ENCODE data around the gene TRMT2A. TPM values are rescaled to one million over a fixed set of nuclear protein-coding genes. Genes with fewer than 3 reads are reported as not detected.

TRMT2A gene
- total RNA-seq, 1 donor from 2014 or later: 78.5 TPM

GRCh38 chr22:20138868-20139267, 21.8 kb upstream of the TRMT2A start:
- Mint-ChIP-seq H3K27ac (no peak overlapping the region), H3K4me3 (ENCODE audit: low read depth) (no peak overlapping the region), H3K9me3 (ENCODE audit: low read depth) (no peaks in the 10 kb centered on the region), H3K4me1 (ENCODE audit: low read depth) (no peaks in the 10 kb centered on the region), H3K36me3 (ENCODE audit: insufficient read depth) (no peaks in the 10 kb centered on the region), H3K27me3 (no peaks in the 10 kb centered on the region)
- TF ChIP-seq CTCF (IDR thresholded peaks at IDR 0.05; ENCODE audit: unreplicated experiment): no peak
- no peak for DNase-seq (ENCODE audit: low spot score, unreplicated experiment)

GRCh38 chr22:20138417-20138738, 21.4 kb upstream of the TRMT2A start:
- Mint-ChIP-seq H3K27ac (no peak overlapping the region), H3K27me3 (no peaks in the 10 kb centered on the region), H3K9me3 (ENCODE audit: low read depth) (no peaks in the 10 kb centered on the region), H3K4me3 (ENCODE audit: low read depth) (no peak overlapping the region), H3K36me3 (ENCODE audit: insufficient read depth) (no peaks in the 10 kb centered on the region), H3K4me1 (ENCODE audit: low read depth) (peaks cover under 1% of the 10 kb centered on the region)
- no peak for DNase-seq (ENCODE audit: low spot score, unreplicated experiment)
- no peak for TF ChIP-seq CTCF (IDR thresholded peaks at IDR 0.05; ENCODE audit: unreplicated experiment)

GRCh38 chr22:20137671-20138416, 20.8 kb upstream of the TRMT2A start:
- Mint-ChIP-seq H3K4me1 (ENCODE audit: low read depth) (peaks cover 4% of the 10 kb centered on the region), H3K9me3 (ENCODE audit: low read depth) (no peaks in the 10 kb centered on the region), H3K36me3 (ENCODE audit: insufficient read depth) (no peaks in the 10 kb centered on the region), H3K4me3 (ENCODE audit: low read depth) (no peak overlapping the region), H3K27ac (no peak overlapping the region), H3K27me3 (no peaks in the 10 kb centered on the region)
- TF ChIP-seq CTCF (IDR thresholded peaks at IDR 0.05; ENCODE audit: unreplicated experiment): no peak
- no peak for DNase-seq (ENCODE audit: low spot score, unreplicated experiment)

GRCh38 chr22:20137113-20137512, 20.1 kb upstream of the TRMT2A start:
- H3K27ac Mint-ChIP-seq: no peak overlapping the region
- H3K36me3 Mint-ChIP-seq (ENCODE audit: insufficient read depth): no peaks in the 10 kb centered on the region
- no peaks in the 10 kb centered on the region for H3K27me3 Mint-ChIP-seq
- no peak for TF ChIP-seq CTCF (IDR thresholded peaks at IDR 0.05; ENCODE audit: unreplicated experiment)
- DNase-seq (ENCODE audit: low spot score, unreplicated experiment): no peak
- H3K9me3 Mint-ChIP-seq (ENCODE audit: low read depth): no peaks in the 10 kb centered on the region
- H3K4me1 Mint-ChIP-seq (ENCODE audit: low read depth): peaks cover 4% of the 10 kb centered on the region
- no peak overlapping the region for H3K4me3 Mint-ChIP-seq (ENCODE audit: low read depth)

- H3K4me1 Mint-ChIP-seq (ENCODE audit: low read depth): peaks cover 4% of the 10 kb centered on the region
- no peak overlapping the region for H3K4me3 Mint-ChIP-seq (ENCODE audit: low read depth)
- no peak for DNase-seq (ENCODE audit: low spot score, unreplicated experiment)
- H3K36me3 Mint-ChIP-seq (ENCODE audit: insufficient read depth): no peaks in the 10 kb centered on the region
- H3K9me3 Mint-ChIP-seq (ENCODE audit: low read depth): no peaks in the 10 kb centered on the region
- TF ChIP-seq CTCF (IDR thresholded peaks at IDR 0.05; ENCODE audit: unreplicated experiment): no peak
- H3K27ac Mint-ChIP-seq: no peak overlapping the region
- H3K27me3 Mint-ChIP-seq: no peaks in the 10 kb centered on the region
Measured at GRCh38 chr22:20136603-20136873, 19.5 kb upstream of the TRMT2A start.
